Measurements from ENCODE around the gene C1orf159. TPM values are rescaled to one million over a fixed set of nuclear protein-coding genes. Genes with fewer than 3 reads are reported as not detected.
A peak's percentile ranks its signal among the peaks of the same experiment; 100 is the strongest.

The C1orf159 gene
- total RNA-seq, 1 donor from 2014 or later, result 11.8 TPM

DNA sequence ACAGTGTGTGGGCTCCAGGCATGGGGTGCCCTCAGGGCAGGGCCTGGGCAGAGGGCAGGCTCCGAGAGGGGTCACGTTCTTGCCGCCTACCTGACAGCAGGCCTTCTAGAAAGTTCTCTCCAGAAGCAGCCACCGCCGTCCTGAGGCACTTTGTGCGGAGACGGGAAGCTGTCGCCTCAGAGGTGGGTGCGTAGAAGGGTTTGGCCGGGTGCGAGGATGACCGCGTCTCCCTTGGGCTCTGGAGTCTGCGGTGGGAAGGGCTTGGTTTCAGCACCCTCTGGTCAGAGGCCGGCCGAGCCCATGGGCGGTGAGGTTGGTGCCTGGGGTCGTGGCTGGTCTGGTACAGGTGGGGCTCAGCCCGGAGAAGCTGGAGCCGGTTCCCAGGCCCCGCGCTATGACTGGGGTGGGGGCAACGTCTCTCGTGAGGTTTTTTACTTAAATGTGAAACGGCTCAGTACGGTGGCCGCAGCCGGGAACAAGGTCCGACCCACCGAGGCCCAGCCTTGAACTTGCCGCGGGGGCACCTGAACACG lies 47.7 kb upstream of the C1orf159 start:
- H3K27ac ChIP-seq, result peak overlapping the region; percentile 75
- H3K27me3 ChIP-seq, result no peaks in the 10 kb centered on the region
- H3K4me3 ChIP-seq, result peak overlapping the region; percentile 30 to 46
- intact Hi-C loops (cut with DNase I), result no loop called here
- no peak for DNase-seq (ENCODE audit: extremely low spot score in 2 of 2)
- no peaks in the 10 kb centered on the region for H3K36me3 ChIP-seq
- no peaks in the 10 kb centered on the region for H3K9me3 ChIP-seq
- peaks cover 20% of the 10 kb centered on the region for H3K4me1 ChIP-seq
- TF ChIP-seq, protein P1, sequence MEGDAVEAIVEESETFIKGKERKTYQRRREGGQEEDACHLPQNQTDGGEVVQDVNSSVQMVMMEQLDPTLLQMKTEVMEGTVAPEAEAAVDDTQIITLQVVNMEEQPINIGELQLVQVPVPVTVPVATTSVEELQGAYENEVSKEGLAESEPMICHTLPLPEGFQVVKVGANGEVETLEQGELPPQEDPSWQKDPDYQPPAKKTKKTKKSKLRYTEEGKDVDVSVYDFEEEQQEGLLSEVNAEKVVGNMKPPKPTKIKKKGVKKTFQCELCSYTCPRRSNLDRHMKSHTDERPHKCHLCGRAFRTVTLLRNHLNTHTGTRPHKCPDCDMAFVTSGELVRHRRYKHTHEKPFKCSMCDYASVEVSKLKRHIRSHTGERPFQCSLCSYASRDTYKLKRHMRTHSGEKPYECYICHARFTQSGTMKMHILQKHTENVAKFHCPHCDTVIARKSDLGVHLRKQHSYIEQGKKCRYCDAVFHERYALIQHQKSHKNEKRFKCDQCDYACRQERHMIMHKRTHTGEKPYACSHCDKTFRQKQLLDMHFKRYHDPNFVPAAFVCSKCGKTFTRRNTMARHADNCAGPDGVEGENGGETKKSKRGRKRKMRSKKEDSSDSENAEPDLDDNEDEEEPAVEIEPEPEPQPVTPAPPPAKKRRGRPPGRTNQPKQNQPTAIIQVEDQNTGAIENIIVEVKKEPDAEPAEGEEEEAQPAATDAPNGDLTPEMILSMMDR (IDR thresholded peaks at IDR 0.05), result no peak
- TF ChIP-seq POLR2A (IDR thresholded peaks at IDR 0.05), result no peak
- TF ChIP-seq POLR2AphosphoS5 (IDR thresholded peaks at IDR 0.05; ENCODE audit: insufficient read depth in 1 of 2, low read depth in 1 of 2), result no peak

DNA sequence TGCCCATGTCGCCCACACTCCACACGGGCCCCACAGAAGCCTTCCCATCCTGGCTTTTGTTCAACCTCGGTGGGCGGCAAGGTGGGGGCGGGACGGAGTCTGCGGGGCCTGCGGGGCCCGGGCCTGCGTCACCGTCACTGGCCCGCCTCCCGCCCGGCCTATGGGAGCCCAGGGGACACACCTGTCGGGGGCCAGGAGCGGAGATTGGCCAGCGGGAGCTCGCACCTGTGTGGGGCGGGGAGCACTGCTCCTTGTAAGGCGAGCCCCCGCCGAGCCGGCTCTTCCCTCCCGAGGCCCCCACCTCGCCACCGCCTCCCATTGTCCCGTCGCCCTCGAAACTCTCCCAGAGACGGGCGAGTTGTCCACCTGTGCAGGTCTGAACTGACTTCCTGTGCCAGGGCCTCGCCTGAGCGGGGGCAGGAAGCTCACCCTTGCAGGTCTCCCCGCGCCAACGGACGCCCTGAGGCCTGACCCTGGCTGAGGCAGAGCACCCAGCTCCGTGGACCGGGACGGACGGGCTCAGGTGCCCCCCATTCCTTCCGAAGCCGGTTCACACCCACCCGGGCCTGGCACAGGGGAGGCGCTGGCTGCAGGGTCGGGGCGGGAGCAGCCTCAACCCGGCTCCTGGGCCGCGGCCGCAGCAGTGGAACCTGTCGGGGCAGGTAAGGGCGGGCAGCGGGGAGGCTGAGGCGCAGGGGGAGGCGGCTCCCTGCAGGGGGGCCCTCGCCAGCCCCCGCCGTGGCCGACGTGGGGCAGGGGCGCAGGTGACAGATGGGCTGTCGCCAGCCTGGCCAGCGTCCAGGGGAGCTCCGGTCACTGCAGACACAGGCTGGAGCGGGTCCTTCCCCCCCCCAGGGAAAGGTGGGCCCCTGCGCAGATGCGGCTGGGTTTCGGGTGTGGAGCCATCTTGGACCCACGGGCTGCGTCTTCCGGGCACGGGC lies 47.0 kb upstream of the C1orf159 start:
- H3K4me3 ChIP-seq, result peak overlapping the region; percentile 30 to 46

DNA sequence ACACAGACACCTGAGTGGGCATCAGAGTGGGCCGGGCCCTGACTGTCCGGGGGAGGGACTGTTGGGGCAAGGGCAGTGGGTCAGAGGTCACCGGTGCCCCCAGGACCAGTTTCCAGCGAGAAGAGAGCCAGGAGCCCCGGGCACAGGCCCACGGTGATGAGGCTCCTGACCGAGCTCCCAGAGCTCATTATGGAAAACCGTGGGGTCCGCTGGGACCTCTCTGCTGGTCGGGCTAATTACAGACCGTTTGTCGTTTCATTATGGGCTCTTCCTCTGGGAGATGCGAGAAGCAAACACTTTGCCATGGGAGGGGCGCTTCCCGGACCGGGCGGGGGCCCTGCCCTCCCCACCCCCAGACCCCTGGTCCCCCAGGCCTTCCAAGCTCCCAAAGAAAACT lies 45.8 kb upstream of the C1orf159 start:
- H3K27me3 ChIP-seq, result no peaks in the 10 kb centered on the region
- no peak overlapping the region for H3K4me3 ChIP-seq
- DNase-seq (ENCODE audit: extremely low spot score in 2 of 2), result no peak
- H3K9me3 ChIP-seq, result no peaks in the 10 kb centered on the region
- peaks cover 22% of the 10 kb centered on the region for H3K4me1 ChIP-seq
- peak overlapping the region; percentile 4 for H3K27ac ChIP-seq
- no peak for TF ChIP-seq POLR2A (IDR thresholded peaks at IDR 0.05)
- TF ChIP-seq, protein P1 (IDR thresholded peaks at IDR 0.05), result no peak
- TF ChIP-seq POLR2AphosphoS5 (IDR thresholded peaks at IDR 0.05; ENCODE audit: insufficient read depth in 1 of 2, low read depth in 1 of 2), result no peak
- H3K36me3 ChIP-seq, result no peaks in the 10 kb centered on the region
- intact Hi-C loops (cut with DNase I), result no loop called here

More for the DNA sequence above, 47.0 kb upstream of the C1orf159 start:
- DNase-seq (ENCODE audit: extremely low spot score in 2 of 2), result no peak
- intact Hi-C loops (cut with DNase I), result no loop called here
- H3K27me3 ChIP-seq, result no peaks in the 10 kb centered on the region
- peak overlapping the region; percentile 75 for H3K27ac ChIP-seq
- H3K36me3 ChIP-seq, result no peaks in the 10 kb centered on the region
- peaks cover 28% of the 10 kb centered on the region for H3K4me1 ChIP-seq
- H3K9me3 ChIP-seq, result no peaks in the 10 kb centered on the region
- TF ChIP-seq POLR2AphosphoS5 (IDR thresholded peaks at IDR 0.05; ENCODE audit: insufficient read depth in 1 of 2, low read depth in 1 of 2) (no peak), POLR2A (IDR thresholded peaks at IDR 0.05) (no peak)
- TF ChIP-seq, protein P1 (IDR thresholded peaks at IDR 0.05), result no peak

DNA sequence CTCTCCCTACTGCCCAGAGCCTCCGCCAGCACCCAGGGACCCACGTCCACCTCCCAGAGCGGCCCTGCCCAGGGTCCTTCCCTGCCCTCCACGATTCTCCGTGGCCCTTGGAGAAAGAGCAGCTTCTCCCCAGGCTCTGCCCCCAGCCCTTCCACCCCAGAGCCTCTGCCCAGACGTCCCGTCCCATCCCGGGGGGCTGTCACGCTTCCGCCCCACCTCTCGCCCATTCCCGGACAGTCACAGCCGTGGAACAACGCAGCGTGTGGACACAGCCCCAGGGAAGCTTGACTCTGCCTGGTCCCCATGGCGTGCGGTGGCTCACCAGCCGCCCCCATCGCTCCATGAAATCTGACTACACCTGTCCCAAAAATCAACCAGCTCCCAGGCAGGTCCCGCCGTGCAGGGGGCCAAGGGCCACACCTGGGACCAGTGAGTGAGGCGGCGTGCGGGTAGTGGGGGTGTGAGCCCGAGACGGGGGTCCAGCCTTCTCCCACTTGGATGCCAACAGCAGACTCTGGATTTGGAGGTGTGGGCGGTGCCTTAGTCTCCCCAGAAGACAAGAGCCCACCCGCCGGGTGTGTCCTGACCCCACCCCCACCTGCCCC lies 45.3 kb upstream of the C1orf159 start:
- Histone ChIP-seq H3K27me3 (no peaks in the 10 kb centered on the region), H3K4me1 (peaks cover 18% of the 10 kb centered on the region), H3K9me3 (no peaks in the 10 kb centered on the region), H3K36me3 (no peaks in the 10 kb centered on the region), H3K27ac (no peak overlapping the region), H3K4me3 (no peak overlapping the region)
- intact Hi-C loops (cut with DNase I), result no loop called here
- no peak for DNase-seq (ENCODE audit: extremely low spot score in 2 of 2)
- TF ChIP-seq, protein P1 (IDR thresholded peaks at IDR 0.05), result no peak
- TF ChIP-seq POLR2AphosphoS5 (IDR thresholded peaks at IDR 0.05; ENCODE audit: insufficient read depth in 1 of 2, low read depth in 1 of 2) (no peak), POLR2A (IDR thresholded peaks at IDR 0.05) (no peak)
